OCI-LY7 (cell line): ENCODE results near the gene PLCB1. TPM values are rescaled to one million over a fixed set of nuclear protein-coding genes. Genes with fewer than 3 reads are reported as not detected.

Experiments
- BruUV-seq: library from RNA; stranded (reverse); fragments of 400-500 nt; replicated peaks from 2 replicates; lab custom pipeline; 2021; lab: Mats Ljungman, UMichigan
- CTCF ChIA-PET: fragments of 300-600 bp; sonication (Branson Sonifier 250); formaldehyde crosslinking; loops from one replicate; lab custom pipeline; 2022; ENCODE audit warnings: antibody characterized with exemption; ENCODE audit not compliant: unreplicated experiment; lab: Charles Lee
- POLR2A ChIA-PET: fragments of 300-600 bp; sonication (Branson Sonifier 250); formaldehyde crosslinking; loops from one replicate; lab custom pipeline; 2022; ENCODE audit warnings: antibody characterized with exemption; lab: Charles Lee
- DNase-seq: peaks from one replicate; pipeline ENCODE4 v3.0.0-alpha.2; 2015; ENCODE audit warnings: low spot score
- H2AFZ ChIP-seq: fragments of 200-600 bp; sonication (generic), shearing (Covaris generic); 2 replicates; pipeline ENCODE4 v1.6.1; 2014; ENCODE audit warnings: mild to moderate bottlenecking, antibody characterized with exemption, low read length, moderate library complexity
- H3K27ac ChIP-seq: fragments of 200-600 bp; sonication (generic); 2 replicates; pipeline ENCODE4 v1.5.1; 2014; ENCODE audit warnings: mixed run types, low read depth, mild to moderate bottlenecking, moderate library complexity, low read length, inconsistent platforms; ENCODE audit not compliant: poor library complexity, severe bottlenecking
- H3K36me3 ChIP-seq: fragments of 200-600 bp; sonication (generic); 2 replicates; pipeline ENCODE4 v1.6.1; 2014; ENCODE audit warnings: mild to moderate bottlenecking, antibody characterized with exemption, low read length, moderate library complexity, mixed read lengths; ENCODE audit not compliant: insufficient read depth
- H3K4me1 ChIP-seq: fragments of 200-600 bp; sonication (generic); 2 replicates; pipeline ENCODE4 v1.5.1; 2014; ENCODE audit warnings: mild to moderate bottlenecking, low read length; ENCODE audit not compliant: insufficient read depth, poor library complexity, severe bottlenecking
- H3K4me2 ChIP-seq: fragments of 200-600 bp; sonication (generic); 2 replicates; pipeline ENCODE4 v1.6.1; 2014; ENCODE audit warnings: mild to moderate bottlenecking, low read length
- H3K4me3 ChIP-seq: fragments of 200-600 bp; sonication (generic); 2 replicates; pipeline ENCODE4 v1.5.1; 2014; ENCODE audit warnings: mild to moderate bottlenecking, low read depth, low read length; ENCODE audit not compliant: poor library complexity, severe bottlenecking
- H3K79me2 ChIP-seq: fragments of 200-600 bp; sonication (generic); 2 replicates; pipeline ENCODE4 v1.6.1; 2016; ENCODE audit warnings: low read depth, mild to moderate bottlenecking, low read length, moderate library complexity, mixed read lengths; ENCODE audit not compliant: insufficient read depth
- H3K9me2 ChIP-seq: fragments of 200-600 bp; sonication (generic); 2 replicates; pipeline ENCODE4 v1.6.1; 2016; ENCODE audit warnings: mild to moderate bottlenecking, low read length, mixed read lengths; ENCODE audit not compliant: insufficient read depth
- H3K9me3 ChIP-seq: fragments of 200-600 bp; sonication (generic); 2 replicates; pipeline ENCODE4 v1.6.1; 2014; ENCODE audit warnings: mild to moderate bottlenecking, mixed run types, low read length, mixed read lengths
- H4K20me1 ChIP-seq: fragments of 200-600 bp; sonication (generic); 2 replicates; pipeline ENCODE4 v1.6.1; 2014; ENCODE audit warnings: mild to moderate bottlenecking, antibody characterized with exemption, low read length, moderate library complexity, mixed read lengths; ENCODE audit not compliant: insufficient read depth
- EZH2phosphoT487 ChIP-seq: fragments of 200-600 bp; sonication (generic); IDR thresholded peaks from 2 replicates; pipeline ENCODE4 v1.6.1; 2018; ENCODE audit warnings: low read depth, borderline replicate concordance, mild to moderate bottlenecking, mixed run types, antibody characterized with exemption, low read length, moderate library complexity, mixed read lengths
- intact Hi-C: fragments of 100-400 bp; cut with micrococcal nuclease; formaldehyde crosslinking; loops from one replicate; pipeline ENCODE4 v1.10.0; 2022; ENCODE audit not compliant: unreplicated experiment
- total RNA-seq, 2 experiments: library from RNA; depleted of rRNA in 1 of 2; stranded (reverse); fragments of >200 nt in 1 of 2; shearing (Covaris generic) in 1 of 2; gene quantifications; 2 replicates each; pipeline ENCODE4 v1.2.3, GENCODE V29; 2014 to 2022
- TF ChIP-seq, protein P1 (sequence below): fragments of 200-600 bp; sonication (generic); conservative IDR thresholded peaks from 2 replicates; pipeline ENCODE4 v1.5.1; 2014; ENCODE audit warnings: mild to moderate bottlenecking, antibody characterized with exemption, low read length, moderate library complexity, mixed read lengths

The PLCB1 gene
- total RNA-seq, 2 experiments from 2014 or later: 14.6 to 30.5 TPM

DNA sequence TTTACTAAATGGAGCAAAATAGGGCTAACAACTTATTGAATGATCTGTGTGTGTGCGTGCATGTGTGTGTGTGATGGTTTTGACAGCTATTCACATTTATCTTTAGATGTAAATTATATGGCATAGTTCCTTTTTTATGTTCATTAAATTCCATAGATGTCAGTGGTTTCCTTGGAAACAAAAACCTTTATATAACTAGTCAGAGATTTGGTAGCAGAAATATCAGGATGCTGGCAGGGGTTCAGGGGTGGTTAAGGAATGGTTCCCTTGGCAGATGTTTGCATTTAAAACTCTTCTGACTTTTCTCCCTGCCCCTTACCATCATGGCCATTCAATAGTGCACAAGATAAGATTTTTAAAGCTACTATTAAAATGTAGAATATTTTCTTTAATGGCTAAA lies 256.6 kb downstream of the PLCB1 start:
- POLR2A ChIA-PET: interaction anchor here (0.9 to 1.5 kb wide), 7 partner anchors 9 to 340 kb away, joined by 3 to 6 read pairs (median 3); no protein-coding TSS in a partner anchor

DNA sequence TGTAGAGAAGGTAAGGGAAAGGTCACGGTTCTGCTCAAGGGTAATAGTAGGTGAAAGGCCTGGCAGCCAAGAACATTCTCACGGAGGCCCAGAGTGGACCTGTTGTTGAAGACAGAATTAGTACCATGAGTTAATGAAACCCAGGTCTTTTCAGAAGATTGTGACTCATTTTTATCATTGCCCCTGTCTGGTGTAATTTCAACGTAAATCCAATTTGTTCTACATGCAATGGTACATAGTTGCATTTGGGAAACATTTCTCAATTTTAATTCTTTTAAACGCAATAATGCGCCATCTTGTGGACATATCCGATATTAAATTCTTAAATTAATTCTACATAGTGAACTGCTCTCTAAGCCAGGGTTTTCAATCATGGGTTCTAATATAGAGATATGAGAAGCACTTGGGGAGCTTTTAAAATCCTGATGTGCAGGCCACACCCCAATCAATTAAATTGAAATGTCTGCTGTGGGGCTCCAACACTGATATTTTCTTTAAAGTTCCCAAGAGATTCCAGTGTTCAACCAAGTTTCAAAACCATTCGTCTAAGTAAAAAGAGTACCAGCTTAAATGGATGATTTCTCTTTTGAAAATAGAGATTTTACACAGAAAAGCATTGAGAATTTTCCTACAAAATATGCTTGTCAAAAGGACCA lies 257.4 kb downstream of the PLCB1 start:
- Histone ChIP-seq H3K4me3 (no peak overlapping the region), H3K4me1 (peaks cover 87% of the 10 kb centered on the region), H2AFZ (peak overlapping the region; percentile 11; the same call in 1 of the 2 replicates), H3K79me2 (no peaks in the 10 kb centered on the region), H3K27ac (peak overlapping the region; percentile 9), H4K20me1 (no peaks in the 10 kb centered on the region), H3K4me2 (0 out of 2 replicates have a peak overlapping the region, but pooled peaks have one; percentile 14), H3K9me2 (no peaks in the 10 kb centered on the region), H3K36me3 (no peaks in the 10 kb centered on the region), H3K9me3 (0 out of 2 replicates have a peak, but pooled peaks cover 6% of the 10 kb centered on the region)
- no TSS peak for BruUV-seq
- TF ChIP-seq, protein P1, sequence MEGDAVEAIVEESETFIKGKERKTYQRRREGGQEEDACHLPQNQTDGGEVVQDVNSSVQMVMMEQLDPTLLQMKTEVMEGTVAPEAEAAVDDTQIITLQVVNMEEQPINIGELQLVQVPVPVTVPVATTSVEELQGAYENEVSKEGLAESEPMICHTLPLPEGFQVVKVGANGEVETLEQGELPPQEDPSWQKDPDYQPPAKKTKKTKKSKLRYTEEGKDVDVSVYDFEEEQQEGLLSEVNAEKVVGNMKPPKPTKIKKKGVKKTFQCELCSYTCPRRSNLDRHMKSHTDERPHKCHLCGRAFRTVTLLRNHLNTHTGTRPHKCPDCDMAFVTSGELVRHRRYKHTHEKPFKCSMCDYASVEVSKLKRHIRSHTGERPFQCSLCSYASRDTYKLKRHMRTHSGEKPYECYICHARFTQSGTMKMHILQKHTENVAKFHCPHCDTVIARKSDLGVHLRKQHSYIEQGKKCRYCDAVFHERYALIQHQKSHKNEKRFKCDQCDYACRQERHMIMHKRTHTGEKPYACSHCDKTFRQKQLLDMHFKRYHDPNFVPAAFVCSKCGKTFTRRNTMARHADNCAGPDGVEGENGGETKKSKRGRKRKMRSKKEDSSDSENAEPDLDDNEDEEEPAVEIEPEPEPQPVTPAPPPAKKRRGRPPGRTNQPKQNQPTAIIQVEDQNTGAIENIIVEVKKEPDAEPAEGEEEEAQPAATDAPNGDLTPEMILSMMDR: peak; percentile 86
- no peak for TF ChIP-seq EZH2phosphoT487
- intact Hi-C loops: loop anchor here (2.0 to 10.0 kb wide), 2 partner anchors 257 to 615 kb away; partner anchors contain the start of gene PLCB1
- DNase-seq: peak; percentile 75
- ChIA-PET POLR2A (interaction anchor here (0.7 to 1.3 kb wide), 3 partner anchors 10 to 141 kb away, joined by 3 to 7 read pairs (median 3); no protein-coding TSS in a partner anchor), CTCF (no interaction called here)

More for the DNA sequence above, 256.6 kb downstream of the PLCB1 start:
- Histone ChIP-seq H3K27ac (no peak overlapping the region), H3K9me3 (0 out of 2 replicates have a peak, but pooled peaks cover 6% of the 10 kb centered on the region), H3K36me3 (no peaks in the 10 kb centered on the region), H4K20me1 (no peaks in the 10 kb centered on the region), H3K4me1 (peaks cover 81% of the 10 kb centered on the region), H3K9me2 (no peaks in the 10 kb centered on the region), H2AFZ (no peak overlapping the region), H3K79me2 (no peaks in the 10 kb centered on the region), H3K4me3 (no peak overlapping the region), H3K4me2 (no peak overlapping the region)
- intact Hi-C loops: loop anchor here (2.0 kb wide), 1 partner anchor 256 kb away; the partner anchor contains the start of gene PLCB1
- CTCF ChIA-PET: no interaction called here
- no peak for DNase-seq
- BruUV-seq: no TSS peak
- TF ChIP-seq EZH2phosphoT487: no peak
- TF ChIP-seq, protein P1: no peak
